Measurements from ENCODE around the gene EVL. TPM values are rescaled to one million over a fixed set of nuclear protein-coding genes. Genes with fewer than 3 reads are reported as not detected.

EVL gene
- total RNA-seq, 1 donor from 2014 or later: 89.1 TPM

DNA sequence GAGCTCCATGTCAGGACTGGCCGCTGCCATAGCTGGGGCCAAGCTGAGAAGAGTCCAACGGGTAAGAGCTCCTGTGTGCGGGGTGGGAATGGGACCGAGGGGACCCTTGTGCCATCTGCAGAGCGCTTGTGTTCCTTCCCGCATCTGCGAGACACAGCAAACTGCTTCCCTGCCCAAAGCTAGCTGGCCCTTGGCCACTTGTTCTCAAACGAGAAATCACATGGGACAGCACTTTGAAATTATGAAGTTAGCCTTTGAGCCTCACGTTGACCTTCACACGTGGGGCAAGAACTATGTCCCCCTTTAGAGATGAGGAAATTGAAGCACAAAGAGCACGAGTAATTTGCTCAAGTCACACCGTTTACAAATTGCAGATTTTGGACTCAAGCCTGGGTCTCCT, 63.5 kb downstream of the EVL start:
- DNase-seq (ENCODE audit: low spot score): no peak

DNA sequence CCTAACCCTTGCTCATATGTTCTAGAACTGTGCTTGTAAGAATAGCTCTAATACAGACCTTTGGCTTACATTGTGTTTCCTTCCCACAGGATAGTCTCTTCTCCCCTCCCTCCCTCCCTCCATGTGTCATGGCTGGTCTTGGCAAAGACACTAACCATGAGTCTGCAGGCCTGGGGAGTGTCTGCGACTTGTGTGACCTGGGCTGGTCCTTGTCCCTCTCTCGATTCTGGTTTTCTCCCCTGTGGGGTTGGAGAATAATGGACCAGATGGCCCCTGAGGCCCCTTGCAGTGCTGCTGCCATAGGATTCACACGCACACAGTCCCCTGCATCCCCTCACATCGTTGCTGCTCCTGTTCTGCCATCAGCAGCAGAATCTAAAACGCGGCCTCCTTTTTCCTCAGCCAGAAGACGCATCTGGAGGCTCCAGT, 64.0 kb downstream of the EVL start:
- DNase-seq (ENCODE audit: low spot score): no peak

- no peak for DNase-seq (ENCODE audit: low spot score)
Measured at GRCh38 chr14:100130521-100130920, 65.3 kb downstream of the EVL start.

DNA sequence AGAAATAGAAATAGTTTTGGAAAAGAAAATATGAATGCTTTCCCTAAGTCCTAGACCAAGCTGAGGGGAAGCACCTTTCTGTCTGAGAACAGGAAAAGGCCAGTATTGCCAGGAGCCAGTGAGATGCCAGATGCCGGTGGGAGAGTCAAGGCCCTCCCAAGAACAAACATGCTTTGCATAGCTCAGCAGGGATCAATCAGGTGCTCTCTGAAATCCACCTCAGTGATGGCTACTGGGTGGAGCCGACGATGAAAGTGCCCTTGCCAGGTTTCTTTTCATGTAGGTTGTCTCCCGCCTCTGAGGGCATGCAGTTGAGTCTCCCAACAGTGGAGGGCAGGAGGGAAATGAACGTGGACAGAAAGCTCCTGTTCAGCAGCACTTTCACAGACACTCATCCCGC, 66.0 kb downstream of the EVL start:
- DNase-seq (ENCODE audit: low spot score): peak; percentile 76

DNA sequence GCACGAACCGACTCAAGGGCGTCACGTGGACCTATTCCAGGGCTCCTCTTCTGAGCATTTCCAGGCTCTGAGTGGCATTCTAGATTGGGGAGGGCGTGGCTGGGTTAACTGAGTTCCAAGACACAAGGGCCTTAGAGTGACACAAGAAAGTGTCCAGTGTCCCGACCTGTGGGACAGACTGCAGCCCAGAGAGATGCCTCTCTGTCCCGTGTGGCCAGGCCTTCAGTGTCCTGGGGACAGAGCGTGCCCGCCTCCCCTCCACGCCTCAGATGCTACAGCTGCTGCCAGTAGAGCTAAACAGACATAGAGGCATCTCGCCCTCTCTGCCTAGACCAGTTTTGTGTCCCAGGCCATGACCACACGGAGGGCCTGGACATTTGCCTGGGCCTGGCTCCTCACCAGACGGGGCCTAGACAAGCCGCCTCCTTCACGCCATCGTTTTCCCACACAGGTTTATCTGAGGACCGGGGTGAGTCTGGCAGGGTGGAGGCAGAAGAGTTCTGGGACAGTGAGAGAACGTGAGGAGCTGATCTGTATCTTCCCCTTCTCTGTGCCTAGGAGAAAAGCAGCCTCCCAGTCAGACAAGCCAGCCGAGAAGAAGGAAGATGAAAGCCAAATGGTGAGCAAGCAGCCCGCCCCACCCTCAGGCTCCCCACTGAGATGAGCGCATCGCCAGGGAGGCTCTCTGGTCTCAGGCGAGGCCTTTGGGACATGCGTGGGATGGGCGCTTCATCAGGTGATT, 67.1 kb downstream of the EVL start:
- no peak for DNase-seq (ENCODE audit: low spot score)

DNA sequence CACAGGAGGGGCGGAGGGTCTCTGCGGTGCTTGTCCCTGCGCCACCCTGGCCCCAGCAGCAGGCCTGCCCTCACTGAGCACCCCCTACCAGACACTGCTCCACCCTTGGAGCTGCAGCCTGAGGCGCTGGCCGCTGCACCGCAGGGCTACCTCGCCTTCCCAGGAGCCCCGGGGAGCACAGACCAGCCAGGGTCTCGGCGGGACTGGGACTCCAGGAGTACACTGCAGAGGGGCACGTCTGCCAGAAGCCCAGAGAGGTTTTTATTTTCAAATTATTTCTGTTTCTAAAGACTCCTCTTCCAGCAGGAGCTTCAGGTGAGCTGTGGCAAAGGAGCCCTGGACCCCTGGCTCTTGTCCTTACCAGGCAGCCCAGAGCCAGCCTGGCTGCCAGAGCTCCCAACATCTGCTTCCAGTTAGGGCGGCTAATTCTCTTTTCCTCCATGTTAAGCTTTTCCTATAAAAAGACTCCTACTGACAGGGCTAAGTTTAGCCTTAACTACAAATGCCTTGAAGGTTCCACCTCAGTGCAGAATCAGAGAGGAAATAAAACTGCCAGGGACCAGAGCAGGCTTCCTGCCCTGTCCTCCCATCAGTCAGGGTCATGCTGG, 67.8 kb downstream of the EVL start:
- DNase-seq (ENCODE audit: low spot score): no peak

- DNase-seq (ENCODE audit: low spot score): no peak
Measured at GRCh38 chr14:100134586-100134985, 69.4 kb downstream of the EVL start.

DNA sequence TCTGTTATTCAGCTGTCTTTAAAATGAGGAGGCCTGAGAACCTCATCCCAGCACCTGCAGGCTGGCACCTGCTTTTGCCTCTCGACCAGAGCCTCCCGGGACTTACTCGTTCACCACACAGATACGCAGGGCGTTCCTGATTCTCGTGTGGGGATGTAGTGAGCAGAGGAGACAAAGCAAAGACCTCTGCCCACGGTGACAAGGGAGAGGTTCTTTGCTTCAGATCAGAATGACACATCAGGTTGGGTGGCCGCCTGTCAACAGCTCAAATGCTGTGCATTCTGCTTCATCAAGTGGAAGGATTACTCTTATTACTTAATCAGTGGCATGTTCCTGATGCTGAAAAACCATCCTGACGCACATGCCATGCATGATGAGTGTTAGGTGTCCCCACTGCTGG, 69.9 kb downstream of the EVL start:
- no peak for DNase-seq (ENCODE audit: low spot score)

- no peak for DNase-seq (ENCODE audit: low spot score)
Measured at GRCh38 chr14:100135784-100136183, 70.6 kb downstream of the EVL start.

GRCh38 chr14:100137173-100137572, 72.0 kb downstream of the EVL start:
- no peak for DNase-seq (ENCODE audit: low spot score)

GRCh38 chr14:100138082-100138787, 73.0 kb downstream of the EVL start:
- no peak for DNase-seq (ENCODE audit: low spot score)

- DNase-seq (ENCODE audit: low spot score): no peak
Measured at GRCh38 chr14:100138955-100139354, 73.7 kb downstream of the EVL start.

DNA sequence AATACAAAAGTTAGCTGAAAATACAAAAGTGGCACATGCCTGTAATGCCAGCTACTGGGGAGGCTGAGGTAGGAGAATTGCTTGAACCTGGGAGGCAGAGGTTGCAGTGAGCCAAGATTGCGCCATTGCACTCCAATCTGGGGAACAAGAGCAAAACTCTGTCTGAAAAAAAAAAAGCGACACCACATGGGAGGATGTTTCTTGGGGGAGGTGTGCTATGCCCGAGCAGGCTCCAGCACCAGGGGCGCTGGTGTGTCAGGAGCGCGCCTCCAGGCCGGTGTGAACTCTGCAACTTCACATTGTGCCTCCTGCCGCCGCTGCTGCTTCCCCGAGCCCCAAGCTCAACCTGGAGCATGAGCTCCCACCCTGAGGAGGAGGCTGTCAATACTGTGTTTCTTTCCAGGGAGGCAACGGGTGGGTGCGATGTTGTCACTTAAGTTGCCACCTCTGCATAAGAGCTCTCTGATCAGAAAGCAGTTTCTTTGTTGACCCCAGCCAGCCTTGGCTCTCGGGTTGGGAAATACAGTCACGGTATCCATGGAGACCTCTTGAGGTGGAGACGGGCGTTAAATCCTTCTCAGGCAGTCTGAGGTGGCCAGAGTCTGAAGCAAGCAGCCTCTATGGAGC, 75.3 kb downstream of the EVL start:
- no peak for DNase-seq (ENCODE audit: low spot score)

DNA sequence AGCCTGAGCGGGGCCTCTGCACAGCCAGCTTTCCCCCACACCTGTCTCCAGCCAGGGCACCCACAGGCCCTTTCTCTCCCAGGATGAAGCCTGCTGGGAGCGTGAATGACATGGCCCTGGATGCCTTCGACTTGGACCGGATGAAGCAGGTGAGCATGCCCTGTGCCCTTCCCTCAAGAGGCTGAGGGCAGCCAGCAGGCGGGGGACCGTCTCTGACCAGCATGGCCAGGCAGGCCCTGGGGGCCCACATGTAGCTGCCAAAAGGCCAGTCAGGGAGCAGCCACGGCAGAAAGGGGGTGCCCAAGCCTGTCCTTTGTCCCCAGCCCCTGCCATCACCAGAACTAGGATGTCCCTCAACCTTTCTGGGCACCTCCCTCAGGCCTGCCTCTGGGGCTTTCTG, 75.9 kb downstream of the EVL start:
- DNase-seq (ENCODE audit: low spot score): no peak

GRCh38 chr14:100142073-100143040, 77.1 kb downstream of the EVL start:
- DNase-seq (ENCODE audit: low spot score): peak; percentile 73

GRCh38 chr14:100143523-100143922, 78.3 kb downstream of the EVL start:
- DNase-seq (ENCODE audit: low spot score): no peak

DNA sequence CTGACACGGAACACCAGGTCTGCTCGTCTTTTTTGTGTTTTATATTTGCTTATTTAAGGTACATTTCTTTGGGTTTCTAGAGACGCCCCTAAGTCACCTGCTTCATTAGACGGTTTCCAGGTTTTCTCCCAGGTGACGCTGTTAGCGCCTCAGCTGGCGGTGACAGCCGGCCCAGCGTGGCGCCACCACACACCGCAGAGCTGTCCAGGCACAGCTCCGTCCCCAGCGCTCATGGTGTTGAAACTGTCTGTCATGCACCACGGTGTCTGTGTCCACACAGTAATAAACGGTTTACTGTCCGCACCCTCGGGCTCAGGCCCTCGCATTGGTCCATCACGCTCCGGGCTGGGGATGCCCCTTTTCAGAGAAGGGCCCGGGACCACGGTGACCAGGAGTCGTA, 78.7 kb downstream of the EVL start:
- no peak for DNase-seq (ENCODE audit: low spot score)

GRCh38 chr14:100144645-100144995, 79.4 kb downstream of the EVL start:
- no peak for DNase-seq (ENCODE audit: low spot score)

DNA sequence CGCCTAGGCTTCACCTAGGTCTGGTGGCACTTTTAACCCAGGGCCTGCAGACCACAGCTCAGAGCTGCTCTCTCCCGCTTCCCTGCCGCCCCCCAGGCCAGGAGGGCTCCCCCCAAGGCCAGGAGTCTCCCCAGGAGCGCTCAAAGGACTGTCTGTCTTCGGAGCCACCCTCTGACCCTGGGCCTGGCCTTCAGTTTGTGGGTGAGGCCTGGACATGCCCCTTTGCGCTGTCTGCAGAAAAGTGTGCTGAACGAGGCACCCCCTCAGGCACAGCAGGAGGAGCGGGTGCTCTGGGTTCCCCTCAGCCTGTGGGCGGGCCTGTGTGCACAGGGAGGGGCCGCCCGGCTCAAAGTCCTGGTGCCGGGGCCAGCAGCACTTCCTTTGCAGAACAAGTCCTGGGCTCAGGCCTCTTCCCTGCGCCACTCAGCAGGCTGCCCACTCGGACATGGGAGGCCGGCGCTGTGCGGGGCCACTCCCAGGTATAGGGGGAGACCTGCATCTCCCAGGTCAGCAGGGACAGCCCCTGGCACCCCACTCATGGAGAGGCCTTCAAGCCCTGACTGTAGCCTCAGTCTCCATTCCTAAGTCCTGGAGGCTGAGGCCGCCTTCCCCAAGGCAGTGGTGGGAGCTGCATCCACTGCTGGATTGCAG, 79.9 kb downstream of the EVL start:
- peak; percentile 75 for DNase-seq (ENCODE audit: low spot score)

GRCh38 chr14:100145682-100146464, 80.7 kb downstream of the EVL start:
- no peak for DNase-seq (ENCODE audit: low spot score)

All from mucosa of gallbladder (tissue), 1 donor.